H9 (cell line): ENCODE measurements around the gene S100A3. TPM values are rescaled to one million over a fixed set of nuclear protein-coding genes. Genes with fewer than 3 reads are reported as not detected.
"Not testable (repeated sequence)": the region's sequence is repeated elsewhere in the genome, so short reads cannot be mapped to it uniquely, and the experiment has no call there.

Experiments
- DNase-seq: peaks from one replicate; pipeline ENCODE4 v3.0.0-alpha.2; 2017
- H2AFZ ChIP-seq: one replicate; pipeline ENCODE4 v1.6.1; 2013; ENCODE audit warnings: mild to moderate bottlenecking, low read length, control low read depth, moderate library complexity
- H2AK5ac ChIP-seq: 2 replicates; pipeline ENCODE4 v1.6.1; 2013; ENCODE audit warnings: low read length, control low read depth, mixed read lengths; ENCODE audit not compliant: insufficient read length
- H2BK120ac ChIP-seq: one replicate; pipeline ENCODE4 v1.6.1; 2013; ENCODE audit warnings: low read depth, mild to moderate bottlenecking, low read length, control low read depth, inconsistent platforms; ENCODE audit not compliant: poor library complexity, severe bottlenecking
- H2BK12ac ChIP-seq: 2 replicates; pipeline ENCODE4 v1.6.1; 2013; ENCODE audit warnings: low read length, control low read depth, mixed read lengths, low read depth; ENCODE audit not compliant: insufficient read length
- H2BK15ac ChIP-seq: 2 replicates; pipeline ENCODE4 v1.6.1; 2013; ENCODE audit warnings: low read depth, low read length, control low read depth
- H2BK20ac ChIP-seq: one replicate; pipeline ENCODE4 v1.6.1; 2013; ENCODE audit warnings: low read depth, mild to moderate bottlenecking, low read length, control low read depth, inconsistent platforms; ENCODE audit not compliant: poor library complexity, severe bottlenecking
- H2BK5ac ChIP-seq: 2 replicates; pipeline ENCODE4 v1.6.1; 2013; ENCODE audit warnings: low read length, control low read depth, mixed read lengths; ENCODE audit not compliant: insufficient read length
- H3K14ac ChIP-seq: 2 replicates; pipeline ENCODE4 v1.6.1; 2013; ENCODE audit warnings: low read length, control low read depth; ENCODE audit not compliant: insufficient read depth
- H3K18ac ChIP-seq: 2 replicates; pipeline ENCODE4 v1.6.1; 2013; ENCODE audit warnings: low read depth, mild to moderate bottlenecking, mixed read lengths, low read length, control low read depth; ENCODE audit not compliant: insufficient read length
- H3K23ac ChIP-seq: 2 replicates; pipeline ENCODE4 v1.6.1; 2013; ENCODE audit warnings: low read length, control low read depth, mixed read lengths, low read depth; ENCODE audit not compliant: insufficient read length
- H3K23me2 ChIP-seq: 2 replicates; pipeline ENCODE4 v1.6.1; 2013; ENCODE audit warnings: low read depth, mild to moderate bottlenecking, mixed read lengths, low read length, control low read depth; ENCODE audit not compliant: insufficient read length, poor library complexity, severe bottlenecking
- H3K27ac ChIP-seq: 2 replicates; pipeline ENCODE4 v1.5.1; 2013; ENCODE audit warnings: low read length, control low read depth, mixed read lengths, low read depth; ENCODE audit not compliant: insufficient read length
- H3K27me3 ChIP-seq: 2 replicates; pipeline ENCODE4 v1.6.1; 2013; ENCODE audit warnings: low read length, control low read depth, inconsistent platforms; ENCODE audit not compliant: insufficient read depth
- H3K4ac ChIP-seq: 2 replicates; pipeline ENCODE4 v1.6.1; 2013; ENCODE audit warnings: low read depth, mild to moderate bottlenecking, control low read depth, inconsistent platforms, low read length, moderate library complexity
- H3K4me1 ChIP-seq: 2 replicates; pipeline ENCODE4 v1.6.1; 2013; ENCODE audit warnings: low read length, control low read depth, inconsistent platforms; ENCODE audit not compliant: insufficient read depth
- H3K4me2 ChIP-seq: 2 replicates; pipeline ENCODE4 v1.6.1; 2013; ENCODE audit warnings: low read length, control low read depth, mixed read lengths; ENCODE audit not compliant: insufficient read length, insufficient read depth
- H3K56ac ChIP-seq: 2 replicates; pipeline ENCODE4 v1.6.1; 2013; ENCODE audit warnings: low read depth, mild to moderate bottlenecking, mixed read lengths, low read length, control low read depth; ENCODE audit not compliant: insufficient read length
- H3K79me1 ChIP-seq: 2 replicates; pipeline ENCODE4 v1.6.1; 2013; ENCODE audit warnings: low read depth, mild to moderate bottlenecking, moderate library complexity, low read length, control low read depth, inconsistent platforms; ENCODE audit not compliant: insufficient read depth, poor library complexity, severe bottlenecking
- H3K79me2 ChIP-seq: 2 replicates; pipeline ENCODE4 v1.6.1; 2013; ENCODE audit warnings: low read length, control low read depth, inconsistent platforms; ENCODE audit not compliant: insufficient read depth
- H3K9ac ChIP-seq: 2 replicates; pipeline ENCODE4 v1.6.1; 2013; ENCODE audit warnings: low read length, control low read depth, mixed read lengths; ENCODE audit not compliant: insufficient read length; ENCODE audit errors: extremely low read depth
- H3K9me3 ChIP-seq: one replicate; pipeline ENCODE4 v1.6.1; 2013; ENCODE audit warnings: low read depth, low read length, inconsistent platforms; ENCODE audit not compliant: control insufficient read depth
- H3T11ph ChIP-seq: one replicate; pipeline ENCODE4 v1.6.1; 2013; ENCODE audit warnings: mild to moderate bottlenecking, low read length, control low read depth, inconsistent platforms
- H4K20me1 ChIP-seq: one replicate; pipeline ENCODE4 v1.6.1; 2013; ENCODE audit not compliant: control insufficient read depth, insufficient read length, insufficient read depth
- H4K5ac ChIP-seq: 2 replicates; pipeline ENCODE4 v1.6.1; 2013; ENCODE audit warnings: low read depth, mild to moderate bottlenecking, mixed read lengths, low read length, control low read depth; ENCODE audit not compliant: insufficient read length
- H4K8ac ChIP-seq: replicated peaks from 2 replicates; pipeline ENCODE4 v1.6.1; 2013; ENCODE audit warnings: low read length, control low read depth, mixed read lengths, low read depth; ENCODE audit not compliant: insufficient read length
- H4K91ac ChIP-seq: 2 replicates; pipeline ENCODE4 v1.6.1; 2013; ENCODE audit warnings: low read depth, mild to moderate bottlenecking, moderate library complexity, mixed read lengths, low read length, control low read depth; ENCODE audit not compliant: insufficient read length
- H3K27ac Mint-ChIP-seq, 3 experiments: 2 replicates in 2 of 3; 3 replicates in 1 of 3; pipeline ENCODE4 v1.8.0; 2020 to 2021; ENCODE audit warnings: mixed read lengths in 3 of 3, mild to moderate bottlenecking in 1 of 3, moderate library complexity in 1 of 3
- H3K27me3 Mint-ChIP-seq: 2 replicates; pipeline ENCODE4 v1.8.0; 2021; ENCODE audit warnings: low read depth, mild to moderate bottlenecking, moderate library complexity, mixed read lengths
- H3K36me3 Mint-ChIP-seq, 3 experiments: 2 replicates in 2 of 3; 3 replicates in 1 of 3; pipeline ENCODE4 v1.8.0; 2020 to 2021; ENCODE audit warnings: low read depth in 3 of 3, mixed read lengths in 3 of 3; ENCODE audit not compliant: insufficient read depth in 1 of 3
- H3K4me1 Mint-ChIP-seq, 2 experiments: 2 replicates each; pipeline ENCODE4 v1.8.0; 2020; ENCODE audit warnings: mixed read lengths in 2 of 2
- H3K4me3 Mint-ChIP-seq, 2 experiments: 2 replicates in 1 of 2; 3 replicates in 1 of 2; pipeline ENCODE4 v1.8.0; 2020 to 2021; ENCODE audit warnings: mild to moderate bottlenecking in 2 of 2, mixed read lengths in 2 of 2, moderate library complexity in 1 of 2
- H3K9me3 Mint-ChIP-seq, 2 experiments: 2 replicates in 1 of 2; 3 replicates in 1 of 2; pipeline ENCODE4 v1.8.0; 2020; ENCODE audit warnings: mild to moderate bottlenecking in 2 of 2, mixed read lengths in 2 of 2, moderate library complexity in 1 of 2
- CTCF ChIP-seq: fragments of 200-600 bp; sonication (generic); conservative IDR thresholded peaks from 3 replicates; pipeline ENCODE4 v1.8.0; 2021; ENCODE audit warnings: antibody characterized with exemption, mild to moderate bottlenecking
- WGBS: extraction: QIAGEN DNeasy Blood & Tissue Kit; methylation state at CpG from one replicate; pipeline ENCODE4 v1.1.7; 2013; ENCODE audit warnings: missing lambda C conversion rate, low lambda C conversion rate, mixed read lengths; ENCODE audit not compliant: insufficient read length; ENCODE audit errors: extremely low coverage; 5-methylcytosine and 5-hydroxymethylcytosine counted together
- total RNA-seq: library from RNA; stranded (reverse); gene quantifications from 2 replicates; pipeline ENCODE4 v1.2.1, GENCODE V29; 2021

Gene S100A3
- total RNA-seq, 1 experiment from 2014 or later, result not detected

- H2BK120ac ChIP-seq, result no peak overlapping the region
- no peaks in the 10 kb centered on the region for H3K23me2 ChIP-seq
- Mint-ChIP-seq H3K4me3 (no peak overlapping the region), H3K9me3 (no peaks in the 10 kb centered on the region), H3K27me3 (no peaks in the 10 kb centered on the region; the same call in 1 of the 2 replicates), H3K27ac (no peak overlapping the region), H3K4me1 (peaks cover 11 to 20% of the 10 kb centered on the region in 2 experiments), H3K36me3 (no peaks in the 10 kb centered on the region)
- H2BK5ac ChIP-seq, result no peak overlapping the region
- DNase-seq, result no peak
- H3K4ac ChIP-seq, result no peak overlapping the region
- WGBS, result no CpG with 5 or more reads among the region's 2 CpGs
- H3K14ac ChIP-seq, result no peak overlapping the region
- H4K8ac ChIP-seq, result no peak overlapping the region
- H3K4me1 ChIP-seq, result no peaks in the 10 kb centered on the region; the same call in 1 of the 2 replicates
- no peak overlapping the region for H3K4me2 ChIP-seq
- no peak overlapping the region for H3K56ac ChIP-seq
- H3K79me2 ChIP-seq, result no peaks in the 10 kb centered on the region
- H2BK15ac ChIP-seq, result no peak overlapping the region
- no peak overlapping the region for H3T11ph ChIP-seq
- H3K18ac ChIP-seq, result no peak overlapping the region
- no peaks in the 10 kb centered on the region for H4K20me1 ChIP-seq
- no peaks in the 10 kb centered on the region for H3K79me1 ChIP-seq
- H3K9ac ChIP-seq, result no peak overlapping the region
- H2AK5ac ChIP-seq, result no peak overlapping the region
- H2AFZ ChIP-seq, result no peak overlapping the region
- H3K23ac ChIP-seq, result no peak overlapping the region
- H2BK20ac ChIP-seq, result no peak overlapping the region
- no peak overlapping the region for H2BK12ac ChIP-seq
- H4K91ac ChIP-seq, result no peak overlapping the region
- no peak overlapping the region for H4K5ac ChIP-seq
- TF ChIP-seq CTCF, result no peak
- H3K27ac ChIP-seq, result no peak overlapping the region
- no peaks in the 10 kb centered on the region for H3K9me3 ChIP-seq
- no peaks in the 10 kb centered on the region for H3K27me3 ChIP-seq
Observed at GRCh38 chr1:153583976-153584375, 34.9 kb upstream of the S100A3 start.

DNA sequence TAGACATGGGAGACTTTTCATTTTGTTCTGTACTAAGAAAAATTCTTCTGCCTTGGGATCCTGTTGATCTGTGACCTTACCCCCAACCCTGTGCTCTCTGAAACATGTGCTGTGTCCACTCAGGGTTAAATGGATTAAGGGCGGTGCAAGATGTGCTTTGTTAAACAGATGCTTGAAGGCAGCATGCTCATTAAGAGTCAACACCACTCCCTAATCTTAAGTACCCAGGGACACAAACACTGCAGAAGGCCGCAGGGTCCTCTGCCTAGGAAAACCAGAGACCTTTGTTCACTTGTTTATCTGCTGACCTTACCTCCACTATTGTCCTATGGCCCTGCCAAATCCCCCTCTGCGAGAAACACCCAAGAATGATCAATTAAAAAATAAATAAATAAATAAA, 34.5 kb upstream of the S100A3 start:
- H3K4me3 Mint-ChIP-seq, H3K4ac ChIP-seq, H3K27ac Mint-ChIP-seq, H3K27me3 ChIP-seq, H3K4me2 ChIP-seq, H2BK15ac ChIP-seq, H2BK5ac ChIP-seq, H2AFZ ChIP-seq, H3K14ac ChIP-seq, H3K79me1 ChIP-seq, H3T11ph ChIP-seq, H3K18ac ChIP-seq, H4K5ac ChIP-seq, H3K9me3 Mint-ChIP-seq, H3K79me2 ChIP-seq, H3K27me3 Mint-ChIP-seq, H2BK20ac ChIP-seq, H3K4me1 ChIP-seq, H3K36me3 Mint-ChIP-seq, H4K20me1 ChIP-seq, H2AK5ac ChIP-seq, H2BK12ac ChIP-seq, H2BK120ac ChIP-seq, DNase-seq, H4K91ac ChIP-seq, H3K27ac ChIP-seq, H3K23me2 ChIP-seq, H4K8ac ChIP-seq, H3K9me3 ChIP-seq, H3K9ac ChIP-seq, H3K23ac ChIP-seq, H3K56ac ChIP-seq: not testable (repeated sequence)
- WGBS, result no CpG with 5 or more reads among the region's 3 CpGs
- peaks cover 16 to 24% of the 10 kb centered on the region in 2 experiments for H3K4me1 Mint-ChIP-seq
